Measurements from ENCODE around the gene CACNA1S.

The CACNA1S gene

DNA sequence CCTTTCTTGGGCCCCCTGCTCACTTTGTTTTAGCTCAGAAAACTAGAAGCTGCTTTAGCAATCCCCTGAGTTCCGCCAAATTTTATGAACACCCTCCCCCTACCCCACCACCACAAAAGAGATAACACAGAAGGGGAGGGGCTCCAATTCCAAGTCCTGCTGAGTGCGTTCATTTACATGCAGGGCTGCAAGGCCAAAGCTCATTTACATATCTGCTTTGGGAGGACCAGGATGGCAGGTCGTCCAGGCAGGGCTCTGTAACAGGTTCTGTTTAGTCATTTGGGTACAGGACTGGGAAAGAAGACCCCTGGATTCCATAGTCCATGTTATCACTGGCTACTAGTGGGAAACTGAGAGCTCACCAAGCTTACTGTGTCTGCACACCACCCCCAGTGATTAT is 52.8 kb downstream of the CACNA1S start:
- no peak overlapping the region for H2BK12ac ChIP-seq (ENCODE audit: low read length)
- H3K18ac ChIP-seq (ENCODE audit: low read length): no peak overlapping the region
- no peak overlapping the region for H3K14ac ChIP-seq (ENCODE audit: low read length)
- peaks cover 10 to 22% of the 10 kb centered on the region in 2 donors for H3K4me1 ChIP-seq (ENCODE audit: control insufficient read depth in 2 of 2, insufficient read depth in 1 of 2, low read depth in 1 of 2, low read length in 2 of 2)
- H3K27me3 ChIP-seq (ENCODE audit: control insufficient read depth in 3 of 3, insufficient read depth in 3 of 3, low read depth in 1 of 3, low read length in 3 of 3): peaks cover 0 to 17% (median 0%) of the 10 kb centered on the region in 3 experiments
- no peak overlapping the region for H3K4ac ChIP-seq (ENCODE audit: low read length)
- no peak overlapping the region for H3K23ac ChIP-seq (ENCODE audit: low read depth, low read length, poor library complexity)
- no peaks in the 10 kb centered on the region for H3K79me1 ChIP-seq (ENCODE audit: low read depth, low read length)
- no peak overlapping the region for H4K8ac ChIP-seq (ENCODE audit: low read depth, low read length)
- no peak overlapping the region for H4K91ac ChIP-seq (ENCODE audit: low read depth, low read length, poor library complexity)
- no peak overlapping the region for H3K4me2 ChIP-seq (ENCODE audit: insufficient read depth, low read length, poor library complexity, severe bottlenecking)
- H2BK5ac ChIP-seq (ENCODE audit: low read length): no peak overlapping the region
- peak overlapping the region; percentile 10 for H2BK15ac ChIP-seq (ENCODE audit: low read length)
- peak overlapping the region; percentile 48 for H2AFZ ChIP-seq (ENCODE audit: low read length)
- no peak overlapping the region for H3K4me3 ChIP-seq (ENCODE audit: low read length in 2 of 2)
- no peak overlapping the region for H2AK5ac ChIP-seq (ENCODE audit: low read depth, low read length)
- H3K9me3 ChIP-seq (replicated peaks in 1 of 2; ENCODE audit: control insufficient read depth in 2 of 2, insufficient read depth in 1 of 2, low read depth in 1 of 2, low read length in 2 of 2): no peaks in the 10 kb centered on the region
- no CpG with 5 or more reads among the region's 3 CpGs for WGBS, 2 donors (ENCODE audit: extremely low coverage in 2 of 2, insufficient read length in 2 of 2, insufficient replicate concordance in 1 of 2)
- H3K36me3 ChIP-seq (replicated peaks in 1 of 2; ENCODE audit: control insufficient read depth in 2 of 2, insufficient read depth in 2 of 2, low read length in 2 of 2): no peaks in the 10 kb centered on the region
- no peak overlapping the region for H3K27ac ChIP-seq (replicated peaks; ENCODE audit: low read length)
- no peak overlapping the region for H3K9ac ChIP-seq (ENCODE audit: low read depth, low read length, poor library complexity)
- DNase-seq (ENCODE audit: low spot score): no peak
- no peak overlapping the region for H2BK120ac ChIP-seq (ENCODE audit: low read depth, low read length)

GRCh38 chr1:201054091-201054543 is 58.1 kb downstream of the CACNA1S start:
- no peak overlapping the region for H2BK12ac ChIP-seq (ENCODE audit: low read length)
- H2AK5ac ChIP-seq (ENCODE audit: low read depth, low read length): no peak overlapping the region
- no CpG with 5 or more reads among the region's 10 CpGs for WGBS, 2 donors (ENCODE audit: extremely low coverage in 2 of 2, insufficient read length in 2 of 2, insufficient replicate concordance in 1 of 2)

GRCh38 chr1:201053155-201053860 is 58.9 kb downstream of the CACNA1S start:
- no CpG with 5 or more reads among the region's 22 CpGs for WGBS, 2 donors (ENCODE audit: extremely low coverage in 2 of 2, insufficient read length in 2 of 2, insufficient replicate concordance in 1 of 2)
- Histone ChIP-seq H3K9ac (ENCODE audit: low read depth, low read length, poor library complexity) (no peak overlapping the region), H3K27ac (replicated peaks; ENCODE audit: low read length) (no peak overlapping the region), H2BK120ac (ENCODE audit: low read depth, low read length) (no peak overlapping the region), H4K91ac (ENCODE audit: low read depth, low read length, poor library complexity) (no peak overlapping the region), H3K4ac (ENCODE audit: low read length) (no peak overlapping the region), H3K27me3 (ENCODE audit: control insufficient read depth in 3 of 3, insufficient read depth in 3 of 3, low read depth in 1 of 3, low read length in 3 of 3) (peaks cover 0 to 36% (median 0%) of the 10 kb centered on the region in 3 experiments), H4K8ac (ENCODE audit: low read depth, low read length) (no peak overlapping the region), H3K18ac (ENCODE audit: low read length) (peak overlapping the region; percentile 78), H2BK5ac (ENCODE audit: low read length) (no peak overlapping the region), H3K4me3 (ENCODE audit: low read length in 2 of 2) (no peak overlapping the region), H3K14ac (ENCODE audit: low read length) (no peak overlapping the region), H3K36me3 (replicated peaks in 1 of 2; ENCODE audit: control insufficient read depth in 2 of 2, insufficient read depth in 2 of 2, low read length in 2 of 2) (no peaks in the 10 kb centered on the region), H3K4me1 (ENCODE audit: control insufficient read depth in 2 of 2, insufficient read depth in 1 of 2, low read depth in 1 of 2, low read length in 2 of 2) (peaks cover 7 to 12% of the 10 kb centered on the region in 2 donors), H2BK12ac (ENCODE audit: low read length) (peak overlapping the region; percentile 42), H3K9me3 (replicated peaks in 1 of 2; ENCODE audit: control insufficient read depth in 2 of 2, insufficient read depth in 1 of 2, low read depth in 1 of 2, low read length in 2 of 2) (no peaks in the 10 kb centered on the region), H3K4me2 (ENCODE audit: insufficient read depth, low read length, poor library complexity, severe bottlenecking) (no peak overlapping the region), H3K23ac (ENCODE audit: low read depth, low read length, poor library complexity) (peak overlapping the region; percentile 74), H2AK5ac (ENCODE audit: low read depth, low read length) (peak overlapping the region; percentile 5), H2AFZ (ENCODE audit: low read length) (no peak overlapping the region), H2BK15ac (ENCODE audit: low read length) (no peak overlapping the region), H3K79me1 (ENCODE audit: low read depth, low read length) (no peaks in the 10 kb centered on the region)
- DNase-seq (ENCODE audit: low spot score): no peak

More at GRCh38 chr1:201054091-201054543, 58.1 kb downstream of the CACNA1S start:
- peak overlapping the region; percentile 52 for H2AFZ ChIP-seq (ENCODE audit: low read length)
- no peak overlapping the region for H4K91ac ChIP-seq (ENCODE audit: low read depth, low read length, poor library complexity)
- no peaks in the 10 kb centered on the region for H3K36me3 ChIP-seq (replicated peaks in 1 of 2; ENCODE audit: control insufficient read depth in 2 of 2, insufficient read depth in 2 of 2, low read length in 2 of 2)
- no peak overlapping the region for H3K4ac ChIP-seq (ENCODE audit: low read length)
- no peak overlapping the region for H3K27ac ChIP-seq (replicated peaks; ENCODE audit: low read length)
- DNase-seq (ENCODE audit: low spot score): no peak
- peak overlapping the region; percentile 89 for H3K14ac ChIP-seq (ENCODE audit: low read length)
- H2BK5ac ChIP-seq (ENCODE audit: low read length): no peak overlapping the region
- peak overlapping the region; percentile 35 for H2BK120ac ChIP-seq (ENCODE audit: low read depth, low read length)
- no peaks in the 10 kb centered on the region for H3K79me1 ChIP-seq (ENCODE audit: low read depth, low read length)
- H3K4me2 ChIP-seq (ENCODE audit: insufficient read depth, low read length, poor library complexity, severe bottlenecking): no peak overlapping the region
- H3K4me1 ChIP-seq (ENCODE audit: control insufficient read depth in 2 of 2, insufficient read depth in 1 of 2, low read depth in 1 of 2, low read length in 2 of 2): peaks cover 11 to 12% of the 10 kb centered on the region in 2 donors
- peak overlapping the region; percentile 81 for H3K18ac ChIP-seq (ENCODE audit: low read length)
- no peak overlapping the region for H3K23ac ChIP-seq (ENCODE audit: low read depth, low read length, poor library complexity)
- no peak overlapping the region for H4K8ac ChIP-seq (ENCODE audit: low read depth, low read length)
- peaks cover 0 to 32% (median 0%) of the 10 kb centered on the region in 3 experiments for H3K27me3 ChIP-seq (ENCODE audit: control insufficient read depth in 3 of 3, insufficient read depth in 3 of 3, low read depth in 1 of 3, low read length in 3 of 3)
- no peaks in the 10 kb centered on the region for H3K9me3 ChIP-seq (replicated peaks in 1 of 2; ENCODE audit: control insufficient read depth in 2 of 2, insufficient read depth in 1 of 2, low read depth in 1 of 2, low read length in 2 of 2)
- H3K4me3 ChIP-seq (ENCODE audit: low read length in 2 of 2): no peak overlapping the region
- peak overlapping the region; percentile 24 for H2BK15ac ChIP-seq (ENCODE audit: low read length)
- H3K9ac ChIP-seq (ENCODE audit: low read depth, low read length, poor library complexity): peak overlapping the region; percentile 54

DNA sequence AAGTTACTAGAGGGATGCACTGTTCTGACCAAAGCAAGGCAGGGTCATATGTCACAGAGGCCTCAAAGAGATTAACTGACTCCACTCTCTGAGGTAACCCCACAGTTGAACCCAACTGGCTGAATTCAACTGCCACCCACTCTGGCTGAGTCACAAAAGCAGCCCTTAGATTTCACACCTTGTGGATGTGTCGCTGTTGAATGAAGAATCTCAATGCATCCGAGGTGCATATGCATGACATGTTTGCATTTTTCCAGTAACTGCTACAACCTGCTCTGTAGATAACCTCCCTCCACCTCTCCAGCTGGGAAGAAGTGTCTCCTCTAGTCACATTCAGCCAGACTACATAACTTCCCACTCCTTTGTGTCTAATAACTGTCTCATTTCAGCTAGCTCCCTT is 60.8 kb downstream of the CACNA1S start:
- Histone ChIP-seq H2BK12ac (ENCODE audit: low read length) (no peak overlapping the region), H2BK15ac (ENCODE audit: low read length) (no peak overlapping the region), H2BK120ac (ENCODE audit: low read depth, low read length) (no peak overlapping the region), H3K4me3 (ENCODE audit: low read length in 2 of 2) (no peak overlapping the region), H2AFZ (ENCODE audit: low read length) (no peak overlapping the region), H3K79me1 (ENCODE audit: low read depth, low read length) (no peaks in the 10 kb centered on the region), H3K9ac (ENCODE audit: low read depth, low read length, poor library complexity) (no peak overlapping the region), H4K8ac (ENCODE audit: low read depth, low read length) (no peak overlapping the region), H4K91ac (ENCODE audit: low read depth, low read length, poor library complexity) (no peak overlapping the region), H3K9me3 (replicated peaks in 1 of 2; ENCODE audit: control insufficient read depth in 2 of 2, insufficient read depth in 1 of 2, low read depth in 1 of 2, low read length in 2 of 2) (no peaks in the 10 kb centered on the region), H2AK5ac (ENCODE audit: low read depth, low read length) (no peak overlapping the region), H2BK5ac (ENCODE audit: low read length) (no peak overlapping the region), H3K4me1 (ENCODE audit: control insufficient read depth in 2 of 2, insufficient read depth in 1 of 2, low read depth in 1 of 2, low read length in 2 of 2) (peaks cover 7 to 12% of the 10 kb centered on the region in 2 donors), H3K23ac (ENCODE audit: low read depth, low read length, poor library complexity) (no peak overlapping the region), H3K14ac (ENCODE audit: low read length) (no peak overlapping the region), H3K4me2 (ENCODE audit: insufficient read depth, low read length, poor library complexity, severe bottlenecking) (no peak overlapping the region), H3K27ac (replicated peaks; ENCODE audit: low read length) (no peak overlapping the region), H3K18ac (ENCODE audit: low read length) (no peak overlapping the region), H3K36me3 (replicated peaks in 1 of 2; ENCODE audit: control insufficient read depth in 2 of 2, insufficient read depth in 2 of 2, low read length in 2 of 2) (no peaks in the 10 kb centered on the region), H3K27me3 (ENCODE audit: control insufficient read depth in 3 of 3, insufficient read depth in 3 of 3, low read depth in 1 of 3, low read length in 3 of 3) (peaks cover 0 to 31% (median 0%) of the 10 kb centered on the region in 3 experiments), H3K4ac (ENCODE audit: low read length) (no peak overlapping the region)
- DNase-seq (ENCODE audit: low spot score): no peak
- no CpG with 5 or more reads among the region's 2 CpGs for WGBS, 2 donors (ENCODE audit: extremely low coverage in 2 of 2, insufficient read length in 2 of 2, insufficient replicate concordance in 1 of 2)

Measured in neuronal stem cell (in vitro differentiated cells).